Activated gamma-delta T cell (primary cell): ENCODE results near the gene MAP4K1.

Experiments used
- DNase-seq: peaks from one replicate; lab custom pipeline; 2025; lab: John Stamatoyannopoulos, UW

Gene MAP4K1

DNA sequence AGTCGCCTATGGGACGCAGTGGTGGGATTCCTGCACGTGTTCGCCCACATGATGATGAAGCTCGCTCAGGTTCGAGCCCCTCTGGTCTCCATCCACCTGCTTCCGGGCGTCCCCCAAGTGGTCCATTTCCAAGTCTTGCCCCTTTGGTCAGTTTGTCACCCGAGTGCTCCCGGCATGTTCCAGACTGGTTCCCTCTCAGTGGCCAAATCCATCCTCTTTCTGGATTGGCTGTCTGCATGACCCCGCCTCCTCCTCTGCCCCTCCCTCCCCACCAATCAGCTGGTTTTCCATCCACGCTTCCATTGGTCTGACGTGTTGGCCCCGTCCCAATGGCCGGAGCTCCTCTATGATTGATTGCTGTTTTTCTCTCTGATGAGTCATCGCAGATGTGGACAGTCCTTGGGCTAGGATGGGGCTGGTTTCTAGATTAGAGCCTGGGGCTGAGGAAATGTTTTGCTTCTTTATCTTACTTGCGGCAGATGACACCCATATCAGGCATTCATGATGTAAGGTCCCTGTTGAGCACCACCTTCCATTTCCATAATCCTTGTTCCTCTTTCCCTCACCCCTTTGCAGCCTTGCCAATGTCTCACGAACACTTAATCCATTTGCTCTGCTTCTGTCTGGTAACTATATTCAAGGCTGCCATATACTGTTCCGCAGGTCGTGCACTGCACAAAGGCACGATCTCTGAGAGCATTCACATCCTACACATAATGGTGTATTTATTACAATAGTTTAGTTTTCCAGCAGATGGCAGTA, 73.8 kb downstream of the MAP4K1 start:
- no peak for DNase-seq

DNA sequence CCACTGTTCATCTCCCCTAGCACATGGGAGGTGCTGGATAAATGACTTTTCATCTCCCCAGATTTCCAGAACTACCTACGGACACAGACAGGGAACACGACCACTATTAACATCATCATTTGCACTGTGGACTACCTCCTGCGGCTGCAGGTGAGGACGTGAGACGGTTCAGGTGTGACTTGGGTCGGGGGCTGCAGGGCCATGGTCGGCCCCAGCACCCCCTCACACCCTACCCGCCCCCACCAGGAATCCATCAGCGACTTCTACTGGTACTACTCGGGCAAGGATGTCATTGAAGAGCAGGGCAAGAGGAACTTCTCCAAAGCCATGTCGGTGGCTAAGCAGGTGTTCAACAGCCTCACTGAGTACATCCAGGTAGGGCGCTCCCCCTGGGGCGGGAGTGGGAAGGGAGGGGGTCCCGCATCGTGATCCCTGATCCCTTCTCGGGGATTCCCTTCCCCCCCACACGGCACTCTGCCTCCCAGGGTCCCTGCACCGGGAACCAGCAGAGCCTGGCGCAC, 74.4 kb downstream of the MAP4K1 start:
- no peak for DNase-seq

DNA sequence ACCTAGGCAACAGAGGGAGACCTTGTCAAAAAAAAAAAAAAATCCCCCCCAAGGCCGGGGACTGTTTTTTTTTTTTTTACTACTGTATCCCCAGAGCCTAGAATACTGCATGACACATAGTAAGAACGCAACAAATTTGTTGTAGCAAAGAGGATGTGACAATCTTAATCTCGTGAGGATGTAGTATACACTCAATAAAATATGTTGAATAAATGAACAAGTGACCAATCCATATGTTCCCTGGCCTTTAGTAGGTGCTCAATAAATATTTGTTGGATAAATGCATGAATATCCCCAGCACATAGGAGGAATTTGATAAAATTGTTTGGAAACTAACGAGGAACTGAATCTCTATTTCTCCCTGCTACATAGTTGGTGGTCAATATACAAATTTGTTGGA, 75.7 kb downstream of the MAP4K1 start:
- DNase-seq = no peak

DNA sequence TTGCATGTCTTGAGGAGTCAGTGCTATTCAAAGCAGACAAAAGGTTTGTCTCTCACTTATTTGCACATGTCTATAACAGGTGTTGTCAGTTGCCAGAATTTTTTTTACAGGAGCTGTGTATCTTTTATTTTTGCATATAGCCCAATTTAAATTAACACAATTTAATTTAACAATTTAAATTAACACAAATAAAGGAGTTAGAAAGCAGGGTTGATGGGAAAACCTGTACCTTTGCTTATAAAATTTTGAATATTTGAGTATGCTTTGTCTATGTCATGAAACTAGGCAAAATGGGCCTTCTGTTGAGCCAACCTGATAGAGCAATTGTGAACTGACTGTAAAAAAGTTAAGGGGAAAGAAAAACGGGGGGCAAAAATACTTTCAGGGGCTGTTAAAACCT, 78.0 kb downstream of the MAP4K1 start:
- no peak for DNase-seq

DNA sequence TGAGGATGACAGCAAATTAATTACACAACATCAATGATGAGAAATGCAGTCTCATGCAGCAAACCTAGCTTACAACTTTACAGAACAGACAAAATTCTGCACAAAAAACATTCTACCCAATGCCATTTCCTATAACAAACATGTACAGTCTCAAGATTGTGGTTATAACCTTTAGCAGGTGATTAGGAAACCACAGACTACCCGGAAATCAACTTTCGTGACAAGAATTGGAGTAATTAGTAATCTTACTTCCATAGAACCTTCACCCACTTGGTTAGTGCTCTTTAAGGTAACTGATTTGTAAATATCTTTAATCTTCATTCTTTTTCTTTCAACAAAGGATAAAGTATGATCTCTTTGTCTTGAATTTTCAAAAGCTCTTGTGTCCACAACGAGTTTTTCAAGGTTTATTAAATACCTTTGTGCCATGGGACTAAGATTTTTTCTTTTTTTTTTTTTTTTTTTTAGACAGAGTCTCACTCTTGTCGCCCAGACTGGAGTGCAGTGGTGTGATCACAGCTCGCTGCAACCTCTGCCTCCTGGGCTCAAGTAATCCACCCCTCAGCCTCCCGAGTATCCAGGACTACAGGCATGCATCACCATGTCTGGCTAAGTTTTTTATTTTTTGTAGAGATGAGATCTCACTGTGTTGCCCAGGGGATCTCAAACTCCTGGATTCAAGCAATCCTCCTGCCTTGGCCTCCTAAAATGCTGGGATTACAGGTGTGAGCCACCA, 78.8 kb downstream of the MAP4K1 start:
- DNase-seq = no peak

DNA sequence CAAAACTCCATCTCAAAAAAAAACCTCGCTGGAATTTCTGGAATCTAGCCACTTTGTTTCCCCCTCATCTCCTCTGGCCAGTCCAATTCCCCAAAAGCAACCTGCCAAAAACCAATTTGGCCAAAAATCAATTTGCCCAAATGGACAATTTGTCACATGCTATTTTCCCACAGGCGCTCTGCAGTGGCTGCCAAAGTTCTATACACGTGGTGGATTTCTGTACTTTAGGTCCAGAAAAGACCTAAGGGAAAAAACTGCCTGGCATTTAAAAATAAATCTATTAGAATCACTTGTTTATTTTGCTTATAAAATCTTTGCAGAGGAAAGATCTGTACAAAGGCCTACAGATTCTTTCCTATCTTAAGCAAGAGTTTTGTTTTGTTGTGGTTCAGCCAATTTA, 79.4 kb downstream of the MAP4K1 start:
- no peak for DNase-seq
